Stimulated activated CD4-positive, alpha-beta T cell treated with anti-CD3 and anti-CD28 coated beads, TNF-alpha, amount 100 ng/mL, for 4 hours (primary cell): ENCODE measurements around the gene IL22RA1.
A peak's percentile ranks its signal among the peaks of the same experiment; 100 is the strongest.

Experiments used
- DNase-seq, 3 experiments: peaks; one replicate each; pipeline ENCODE4 v3.0.0-alpha.2; 2020; ENCODE audit warnings: low read depth in 3 of 3

IL22RA1 gene, protein sequence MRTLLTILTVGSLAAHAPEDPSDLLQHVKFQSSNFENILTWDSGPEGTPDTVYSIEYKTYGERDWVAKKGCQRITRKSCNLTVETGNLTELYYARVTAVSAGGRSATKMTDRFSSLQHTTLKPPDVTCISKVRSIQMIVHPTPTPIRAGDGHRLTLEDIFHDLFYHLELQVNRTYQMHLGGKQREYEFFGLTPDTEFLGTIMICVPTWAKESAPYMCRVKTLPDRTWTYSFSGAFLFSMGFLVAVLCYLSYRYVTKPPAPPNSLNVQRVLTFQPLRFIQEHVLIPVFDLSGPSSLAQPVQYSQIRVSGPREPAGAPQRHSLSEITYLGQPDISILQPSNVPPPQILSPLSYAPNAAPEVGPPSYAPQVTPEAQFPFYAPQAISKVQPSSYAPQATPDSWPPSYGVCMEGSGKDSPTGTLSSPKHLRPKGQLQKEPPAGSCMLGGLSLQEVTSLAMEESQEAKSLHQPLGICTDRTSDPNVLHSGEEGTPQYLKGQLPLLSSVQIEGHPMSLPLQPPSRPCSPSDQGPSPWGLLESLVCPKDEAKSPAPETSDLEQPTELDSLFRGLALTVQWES

GRCh38 chr1:24142546-24143534 is at the start of gene IL22RA1:
Gene IL22RA1, minus strand, starts transcription at chr1:24143140. Its CDS starts 58 bp downstream, at chr1:24143082.
- no peak for DNase-seq

GRCh38 chr1:24191860-24192259 is 48.9 kb upstream of the IL22RA1 start:
- no peak for DNase-seq

GRCh38 chr1:24190983-24191461 is 48.1 kb upstream of the IL22RA1 start:
- DNase-seq: no peak

- DNase-seq: peak in 1 of 3 experiments; percentile 16
Observed at GRCh38 chr1:24189528-24189927, 46.6 kb upstream of the IL22RA1 start.

- DNase-seq: peak; percentile 55 to 68 (median 56)
Observed at GRCh38 chr1:24186993-24187790, 44.3 kb upstream of the IL22RA1 start, which contains the start of gene IFNLR1. Gene IFNLR1, minus strand, starts transcription at chr1:24187289. Its CDS starts 41 bp downstream, at chr1:24187248.

- DNase-seq: no peak
Observed at GRCh38 chr1:24186711-24186992, 43.7 kb upstream of the IL22RA1 start.

GRCh38 chr1:24186031-24186710 is 43.2 kb upstream of the IL22RA1 start:
- DNase-seq: no peak

- no peak for DNase-seq
Observed at GRCh38 chr1:24185076-24185475, 42.1 kb upstream of the IL22RA1 start.

DNA sequence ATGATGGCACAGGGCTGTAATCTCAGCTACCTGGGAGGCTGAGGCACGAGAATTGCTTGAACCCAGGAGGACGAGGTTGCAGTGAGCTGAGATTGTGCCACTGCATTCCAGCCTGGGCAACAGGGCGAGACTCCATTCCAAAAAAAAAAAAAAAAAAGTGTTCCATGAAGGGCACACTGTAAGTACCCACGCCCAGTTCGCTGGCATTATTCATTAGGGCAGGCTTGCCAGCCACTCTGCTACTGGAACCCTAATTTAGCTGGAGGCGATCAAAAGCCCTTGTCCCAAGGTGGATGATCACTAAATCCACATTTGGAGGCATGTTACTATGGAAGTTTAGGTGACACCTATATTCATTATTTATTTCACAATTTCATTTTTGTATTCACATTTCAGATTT is 39.1 kb upstream of the IL22RA1 start:
- no peak for DNase-seq

GRCh38 chr1:24181619-24182018 is 38.7 kb upstream of the IL22RA1 start:
- no peak for DNase-seq

GRCh38 chr1:24180676-24181075 is 37.7 kb upstream of the IL22RA1 start:
- no peak for DNase-seq

DNA sequence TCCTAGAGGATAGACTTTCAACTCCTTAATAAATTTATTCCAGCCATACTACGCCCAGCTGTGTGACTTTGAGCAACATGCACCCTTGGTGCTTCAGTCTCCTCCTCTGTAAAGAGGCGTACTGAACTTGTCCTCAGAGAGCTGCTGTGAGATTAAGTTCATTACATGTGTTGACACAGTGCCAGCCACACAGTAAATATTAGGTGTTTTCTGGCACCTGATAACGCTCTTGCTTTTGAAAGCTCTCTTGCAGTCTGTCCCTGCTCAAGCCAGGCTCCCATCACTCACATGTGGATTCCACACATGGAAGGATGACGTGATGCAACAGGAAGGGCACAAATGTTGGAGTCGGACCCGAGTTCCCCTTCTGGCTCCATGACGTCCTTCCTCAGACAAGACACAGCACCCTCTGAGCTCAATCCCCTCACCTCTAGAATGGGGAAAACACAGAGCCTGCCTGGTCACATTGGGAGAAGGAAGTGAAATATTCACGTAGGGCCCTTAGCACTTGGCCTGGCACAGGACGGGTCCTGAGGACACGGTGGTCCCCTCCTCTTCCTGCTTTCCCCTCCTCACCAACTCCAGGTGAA is 36.4 kb upstream of the IL22RA1 start:
- DNase-seq: no peak

GRCh38 chr1:24178407-24178806 is 35.5 kb upstream of the IL22RA1 start:
- no peak for DNase-seq

DNA sequence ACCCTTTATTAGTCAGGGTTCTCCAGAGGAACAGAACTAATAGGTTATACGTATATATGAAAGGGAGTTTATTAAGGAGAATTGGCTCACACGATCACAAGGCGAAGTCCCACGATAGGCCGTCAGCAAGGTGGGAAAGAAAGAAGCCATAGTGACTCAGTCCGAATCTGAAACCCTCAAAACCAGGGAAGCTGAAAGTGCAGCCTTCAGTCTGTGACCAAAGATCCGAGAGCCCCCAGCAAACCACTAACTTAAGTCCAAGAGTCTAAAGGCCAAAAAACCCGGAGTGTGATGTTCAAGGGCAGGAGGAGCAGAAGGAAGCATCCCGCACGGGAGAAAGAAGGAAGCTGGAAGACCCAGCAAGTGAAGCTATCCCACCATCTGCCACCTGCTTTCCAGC is 34.2 kb upstream of the IL22RA1 start:
- DNase-seq: no peak

- DNase-seq: no peak
Observed at GRCh38 chr1:24175033-24175755, 32.3 kb upstream of the IL22RA1 start.

DNA sequence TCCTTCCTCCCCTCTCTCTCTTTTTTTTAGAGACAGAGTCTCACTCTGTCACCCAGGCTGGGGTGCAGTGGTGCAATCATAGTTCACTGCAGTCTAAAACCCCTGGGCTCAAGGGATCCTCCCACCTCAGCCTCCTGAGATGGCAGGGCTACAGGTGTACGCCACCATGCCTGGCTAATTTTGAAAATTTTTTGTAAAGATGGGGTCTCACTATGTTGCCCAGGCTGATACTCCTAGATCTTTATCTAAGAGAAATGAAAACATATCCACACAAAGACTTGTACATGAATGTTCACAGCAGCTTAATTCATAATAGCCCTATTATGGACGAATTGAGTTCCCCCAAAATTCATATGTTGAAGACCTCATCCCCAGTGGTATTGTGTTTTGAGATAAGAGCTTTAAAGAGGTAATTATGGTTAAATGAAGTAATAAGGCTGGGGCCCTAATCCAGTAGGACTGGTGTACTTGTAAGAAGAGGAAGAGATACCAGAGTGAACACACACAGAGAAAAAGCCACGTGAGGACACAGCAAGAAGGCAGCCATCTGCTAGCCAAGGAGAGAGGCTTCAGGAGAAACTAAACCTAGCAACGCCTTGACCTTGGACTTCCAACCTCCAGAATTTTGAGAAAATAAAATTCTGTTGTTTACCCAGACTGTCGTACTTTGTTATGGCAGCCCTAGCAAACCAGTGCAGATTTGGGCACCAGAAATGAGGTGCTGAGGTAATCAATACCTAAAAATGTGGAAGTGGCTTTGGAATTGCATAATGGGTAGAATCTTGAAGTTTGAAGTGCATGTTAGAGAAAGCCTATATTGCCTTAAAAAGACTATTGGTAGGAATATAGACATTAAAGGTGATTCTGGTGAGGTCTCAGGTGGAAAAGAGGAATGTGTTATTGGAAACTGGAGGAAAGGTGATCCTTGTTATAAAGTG is 31.0 kb upstream of the IL22RA1 start:
- DNase-seq: no peak

GRCh38 chr1:24172598-24172997 is 29.7 kb upstream of the IL22RA1 start:
- DNase-seq: no peak

- DNase-seq: no peak
Observed at GRCh38 chr1:24169286-24169685, 26.3 kb upstream of the IL22RA1 start.

GRCh38 chr1:24168245-24168644 is 25.3 kb upstream of the IL22RA1 start:
- DNase-seq: no peak
